H9 (cell line): ENCODE results near the gene SSPN. TPM values are rescaled to one million over a fixed set of nuclear protein-coding genes. Genes with fewer than 3 reads are reported as not detected.

ENCODE experiments used
- DNase-seq: peaks from one replicate; pipeline ENCODE4 v3.0.0-alpha.2; 2017
- H2AFZ ChIP-seq: one replicate; pipeline ENCODE4 v1.6.1; 2013; ENCODE audit warnings: mild to moderate bottlenecking, low read length, control low read depth, moderate library complexity
- H2AK5ac ChIP-seq: 2 replicates; pipeline ENCODE4 v1.6.1; 2013; ENCODE audit warnings: low read length, control low read depth, mixed read lengths; ENCODE audit not compliant: insufficient read length
- H2BK120ac ChIP-seq: one replicate; pipeline ENCODE4 v1.6.1; 2013; ENCODE audit warnings: low read depth, mild to moderate bottlenecking, low read length, control low read depth, inconsistent platforms; ENCODE audit not compliant: poor library complexity, severe bottlenecking
- H2BK12ac ChIP-seq: 2 replicates; pipeline ENCODE4 v1.6.1; 2013; ENCODE audit warnings: low read length, control low read depth, mixed read lengths, low read depth; ENCODE audit not compliant: insufficient read length
- H2BK15ac ChIP-seq: 2 replicates; pipeline ENCODE4 v1.6.1; 2013; ENCODE audit warnings: low read depth, low read length, control low read depth
- H2BK20ac ChIP-seq: one replicate; pipeline ENCODE4 v1.6.1; 2013; ENCODE audit warnings: low read depth, mild to moderate bottlenecking, low read length, control low read depth, inconsistent platforms; ENCODE audit not compliant: poor library complexity, severe bottlenecking
- H2BK5ac ChIP-seq: 2 replicates; pipeline ENCODE4 v1.6.1; 2013; ENCODE audit warnings: low read length, control low read depth, mixed read lengths; ENCODE audit not compliant: insufficient read length
- H3K14ac ChIP-seq: 2 replicates; pipeline ENCODE4 v1.6.1; 2013; ENCODE audit warnings: low read length, control low read depth; ENCODE audit not compliant: insufficient read depth
- H3K18ac ChIP-seq: 2 replicates; pipeline ENCODE4 v1.6.1; 2013; ENCODE audit warnings: low read depth, mild to moderate bottlenecking, mixed read lengths, low read length, control low read depth; ENCODE audit not compliant: insufficient read length
- H3K23ac ChIP-seq: 2 replicates; pipeline ENCODE4 v1.6.1; 2013; ENCODE audit warnings: low read length, control low read depth, mixed read lengths, low read depth; ENCODE audit not compliant: insufficient read length
- H3K23me2 ChIP-seq: 2 replicates; pipeline ENCODE4 v1.6.1; 2013; ENCODE audit warnings: low read depth, mild to moderate bottlenecking, mixed read lengths, low read length, control low read depth; ENCODE audit not compliant: insufficient read length, poor library complexity, severe bottlenecking
- H3K27ac ChIP-seq: 2 replicates; pipeline ENCODE4 v1.5.1; 2013; ENCODE audit warnings: low read length, control low read depth, mixed read lengths, low read depth; ENCODE audit not compliant: insufficient read length
- H3K27me3 ChIP-seq: 2 replicates; pipeline ENCODE4 v1.6.1; 2013; ENCODE audit warnings: low read length, control low read depth, inconsistent platforms; ENCODE audit not compliant: insufficient read depth
- H3K4ac ChIP-seq: 2 replicates; pipeline ENCODE4 v1.6.1; 2013; ENCODE audit warnings: low read depth, mild to moderate bottlenecking, control low read depth, inconsistent platforms, low read length, moderate library complexity
- H3K4me1 ChIP-seq: 2 replicates; pipeline ENCODE4 v1.6.1; 2013; ENCODE audit warnings: low read length, control low read depth, inconsistent platforms; ENCODE audit not compliant: insufficient read depth
- H3K4me2 ChIP-seq: 2 replicates; pipeline ENCODE4 v1.6.1; 2013; ENCODE audit warnings: low read length, control low read depth, mixed read lengths; ENCODE audit not compliant: insufficient read length, insufficient read depth
- H3K56ac ChIP-seq: 2 replicates; pipeline ENCODE4 v1.6.1; 2013; ENCODE audit warnings: low read depth, mild to moderate bottlenecking, mixed read lengths, low read length, control low read depth; ENCODE audit not compliant: insufficient read length
- H3K79me1 ChIP-seq: 2 replicates; pipeline ENCODE4 v1.6.1; 2013; ENCODE audit warnings: low read depth, mild to moderate bottlenecking, moderate library complexity, low read length, control low read depth, inconsistent platforms; ENCODE audit not compliant: insufficient read depth, poor library complexity, severe bottlenecking
- H3K79me2 ChIP-seq: 2 replicates; pipeline ENCODE4 v1.6.1; 2013; ENCODE audit warnings: low read length, control low read depth, inconsistent platforms; ENCODE audit not compliant: insufficient read depth
- H3K9ac ChIP-seq: 2 replicates; pipeline ENCODE4 v1.6.1; 2013; ENCODE audit warnings: low read length, control low read depth, mixed read lengths; ENCODE audit not compliant: insufficient read length; ENCODE audit errors: extremely low read depth
- H3K9me3 ChIP-seq: one replicate; pipeline ENCODE4 v1.6.1; 2013; ENCODE audit warnings: low read depth, low read length, inconsistent platforms; ENCODE audit not compliant: control insufficient read depth
- H3T11ph ChIP-seq: one replicate; pipeline ENCODE4 v1.6.1; 2013; ENCODE audit warnings: mild to moderate bottlenecking, low read length, control low read depth, inconsistent platforms
- H4K20me1 ChIP-seq: one replicate; pipeline ENCODE4 v1.6.1; 2013; ENCODE audit not compliant: control insufficient read depth, insufficient read length, insufficient read depth
- H4K5ac ChIP-seq: 2 replicates; pipeline ENCODE4 v1.6.1; 2013; ENCODE audit warnings: low read depth, mild to moderate bottlenecking, mixed read lengths, low read length, control low read depth; ENCODE audit not compliant: insufficient read length
- H4K8ac ChIP-seq: replicated peaks from 2 replicates; pipeline ENCODE4 v1.6.1; 2013; ENCODE audit warnings: low read length, control low read depth, mixed read lengths, low read depth; ENCODE audit not compliant: insufficient read length
- H4K91ac ChIP-seq: 2 replicates; pipeline ENCODE4 v1.6.1; 2013; ENCODE audit warnings: low read depth, mild to moderate bottlenecking, moderate library complexity, mixed read lengths, low read length, control low read depth; ENCODE audit not compliant: insufficient read length
- H3K27ac Mint-ChIP-seq, 3 experiments: 2 replicates in 2 of 3; 3 replicates in 1 of 3; pipeline ENCODE4 v1.8.0; 2020 to 2021; ENCODE audit warnings: mixed read lengths in 3 of 3, mild to moderate bottlenecking in 1 of 3, moderate library complexity in 1 of 3
- H3K27me3 Mint-ChIP-seq: 2 replicates; pipeline ENCODE4 v1.8.0; 2021; ENCODE audit warnings: low read depth, mild to moderate bottlenecking, moderate library complexity, mixed read lengths
- H3K36me3 Mint-ChIP-seq, 3 experiments: 2 replicates in 2 of 3; 3 replicates in 1 of 3; pipeline ENCODE4 v1.8.0; 2020 to 2021; ENCODE audit warnings: low read depth in 3 of 3, mixed read lengths in 3 of 3; ENCODE audit not compliant: insufficient read depth in 1 of 3
- H3K4me1 Mint-ChIP-seq, 2 experiments: 2 replicates each; pipeline ENCODE4 v1.8.0; 2020; ENCODE audit warnings: mixed read lengths in 2 of 2
- H3K4me3 Mint-ChIP-seq, 2 experiments: 2 replicates in 1 of 2; 3 replicates in 1 of 2; pipeline ENCODE4 v1.8.0; 2020 to 2021; ENCODE audit warnings: mild to moderate bottlenecking in 2 of 2, mixed read lengths in 2 of 2, moderate library complexity in 1 of 2
- H3K9me3 Mint-ChIP-seq, 2 experiments: 2 replicates in 1 of 2; 3 replicates in 1 of 2; pipeline ENCODE4 v1.8.0; 2020; ENCODE audit warnings: mild to moderate bottlenecking in 2 of 2, mixed read lengths in 2 of 2, moderate library complexity in 1 of 2
- CTCF ChIP-seq: fragments of 200-600 bp; sonication (generic); conservative IDR thresholded peaks from 3 replicates; pipeline ENCODE4 v1.8.0; 2021; ENCODE audit warnings: antibody characterized with exemption, mild to moderate bottlenecking
- WGBS: extraction: QIAGEN DNeasy Blood & Tissue Kit; methylation state at CpG from one replicate; pipeline ENCODE4 v1.1.7; 2013; ENCODE audit warnings: missing lambda C conversion rate, low lambda C conversion rate, mixed read lengths; ENCODE audit not compliant: insufficient read length; ENCODE audit errors: extremely low coverage; 5-methylcytosine and 5-hydroxymethylcytosine counted together
- total RNA-seq: library from RNA; stranded (reverse); gene quantifications from 2 replicates; pipeline ENCODE4 v1.2.1, GENCODE V29; 2021

The SSPN gene
- total RNA-seq, 1 experiment from 2014 or later = 0.81 TPM

DNA sequence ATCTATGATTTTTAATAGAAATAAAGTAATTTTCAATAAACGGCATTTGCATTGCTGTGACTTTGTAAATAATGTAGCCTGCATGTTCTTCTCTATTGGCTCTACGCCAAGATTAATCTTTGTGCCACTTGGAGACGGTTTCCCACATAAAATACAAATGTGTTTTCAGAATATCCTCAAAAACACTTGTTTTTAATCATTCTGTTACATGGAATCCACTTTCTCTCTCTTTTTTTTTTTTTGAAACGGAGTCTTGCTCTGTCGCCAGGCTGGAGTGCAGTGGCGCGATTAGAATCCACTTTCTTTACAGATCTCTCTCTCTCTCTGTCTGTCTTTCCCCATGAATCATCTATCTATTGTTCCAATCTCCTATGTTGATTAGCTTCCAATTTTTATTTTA, 22.8 kb upstream of the SSPN start:
- no peak overlapping the region for H3K56ac ChIP-seq
- no peak overlapping the region for H3K14ac ChIP-seq
- H2BK20ac ChIP-seq = no peak overlapping the region
- no peak overlapping the region for H4K5ac ChIP-seq
- Mint-ChIP-seq H3K9me3 (no peaks in the 10 kb centered on the region; a peak in 1 of 5 replicates), H3K36me3 (no peaks in the 10 kb centered on the region), H3K4me3 (no peak overlapping the region), H3K4me1 (no peaks in the 10 kb centered on the region), H3K27me3 (no peaks in the 10 kb centered on the region), H3K27ac (no peak overlapping the region)
- H3K9ac ChIP-seq = no peak overlapping the region
- no CpG with 5 or more reads among the region's 7 CpGs for WGBS
- no peaks in the 10 kb centered on the region for H3K79me2 ChIP-seq
- no peak overlapping the region for H2BK12ac ChIP-seq
- no peak overlapping the region for H2BK15ac ChIP-seq
- H2BK120ac ChIP-seq = no peak overlapping the region
- no peak overlapping the region for H2AFZ ChIP-seq
- H3K4me1 ChIP-seq = no peaks in the 10 kb centered on the region
- no peaks in the 10 kb centered on the region for H3K9me3 ChIP-seq
- no peak overlapping the region for H3K27ac ChIP-seq
- H3T11ph ChIP-seq = no peak overlapping the region
- H3K79me1 ChIP-seq = no peaks in the 10 kb centered on the region
- no peak overlapping the region for H2AK5ac ChIP-seq
- no peak overlapping the region for H4K91ac ChIP-seq
- no peak overlapping the region for H2BK5ac ChIP-seq
- H4K20me1 ChIP-seq = no peaks in the 10 kb centered on the region
- no peak overlapping the region for H4K8ac ChIP-seq
- no peak overlapping the region for H3K4me2 ChIP-seq
- no peak overlapping the region for H3K23ac ChIP-seq
- no peak overlapping the region for H3K18ac ChIP-seq
- H3K27me3 ChIP-seq = no peaks in the 10 kb centered on the region
- no peak for TF ChIP-seq CTCF
- no peak for DNase-seq
- no peaks in the 10 kb centered on the region for H3K23me2 ChIP-seq
- H3K4ac ChIP-seq = no peak overlapping the region
